GM12878 (cell line): ENCODE data around the gene MAN2A1. TPM values are rescaled to one million over a fixed set of nuclear protein-coding genes. Genes with fewer than 3 reads are reported as not detected.

ENCODE experiments used
- ATAC-seq: fragments of 200-7000 bp; cut with Tn5 transposase; 3 replicates; pipeline ENCODE4 v1.9.1; 2020; ENCODE audit warnings: mild to moderate bottlenecking, moderate library complexity
- BruUV-seq: library from RNA; stranded (reverse); fragments of 400-500 nt; replicated peaks from 2 replicates; lab custom pipeline; 2021; lab: Mats Ljungman, UMichigan
- CTCF ChIA-PET: fragments of 300-600 bp; sonication (Branson Sonifier 250); formaldehyde crosslinking; extraction: SDS; loops from one replicate; lab custom pipeline; 2021; ENCODE audit warnings: inconsistent platforms; lab: Yijun Ruan, JAX
- POLR2A ChIA-PET: fragments of 350-600 bp; formaldehyde crosslinking; extraction: SDS; loops from one replicate; lab custom pipeline; 2021; ENCODE audit warnings: inconsistent platforms; lab: Charles Lee
- RAD21 ChIA-PET: fragments of 300-600 bp; sonication (Branson Sonifier 250); formaldehyde crosslinking; loops from one replicate; lab custom pipeline; 2023; ENCODE audit warnings: antibody characterized with exemption; ENCODE audit not compliant: unreplicated experiment; lab: Charles Lee
- SMC1A ChIA-PET: fragments of 300-600 bp; sonication (Branson Sonifier 250); formaldehyde crosslinking; loops from one replicate; lab custom pipeline; 2023; ENCODE audit not compliant: unreplicated experiment, uncharacterized antibody; lab: Charles Lee
- DNase-seq: peaks from one replicate; pipeline ENCODE4 v3.0.0-alpha.2; 2011; ENCODE audit warnings: low read depth, low spot score
- FAIRE-seq: peaks from 3 replicates; lab custom pipeline; 2011; peaks lifted over from hg19 to GRCh38; lab: Jason Lieb, UNC
- H2AFZ ChIP-seq: 2 replicates; pipeline ENCODE4 v1.6.0; 2011; ENCODE audit warnings: low read depth, low read length, control low read depth; ENCODE audit not compliant: control insufficient read depth
- H3K27ac ChIP-seq: 2 replicates; pipeline ENCODE4 v1.5.1; 2011; ENCODE audit warnings: control low read depth; ENCODE audit not compliant: control insufficient read depth, insufficient read depth
- H3K27me3 ChIP-seq, 2 experiments: replicated peaks in 1 of 2; 2 replicates each; pipeline versions ENCODE4 v1.6.0 to v1.6.1; 2011; ENCODE audit warnings: low read length in 1 of 2; ENCODE audit not compliant: control insufficient read depth in 2 of 2, insufficient read depth in 2 of 2
- H3K36me3 ChIP-seq, 2 experiments: 2 replicates each; pipeline ENCODE4 v1.5.1; 2011; ENCODE audit warnings: low read length in 1 of 2; ENCODE audit not compliant: control insufficient read depth in 2 of 2, insufficient read depth in 2 of 2
- H3K4me1 ChIP-seq: 2 replicates; pipeline ENCODE4 v1.6.1; 2011; ENCODE audit warnings: mild to moderate bottlenecking, low read length, moderate library complexity, mixed read lengths; ENCODE audit not compliant: control insufficient read depth, insufficient read depth
- H3K4me2 ChIP-seq: 2 replicates; pipeline ENCODE4 v1.6.0; 2011; ENCODE audit warnings: control low read depth; ENCODE audit not compliant: control insufficient read depth, insufficient read depth
- H3K4me3 ChIP-seq: fragments of 200-600 bp; sonication (generic); 2 replicates; pipeline ENCODE4 v1.5.1; 2016
- H3K79me2 ChIP-seq: 2 replicates; pipeline ENCODE4 v1.6.0; 2011; ENCODE audit warnings: low read length; ENCODE audit not compliant: control insufficient read depth, insufficient read depth
- H3K9ac ChIP-seq: 2 replicates; pipeline ENCODE4 v1.8.0; 2011; ENCODE audit warnings: low read length, control low read depth, mixed read lengths; ENCODE audit not compliant: control insufficient read depth, insufficient read depth
- H3K9me3 ChIP-seq: replicated peaks from 3 replicates; pipeline ENCODE4 v1.5.1; 2011; ENCODE audit warnings: mild to moderate bottlenecking, low read length; ENCODE audit not compliant: control insufficient read depth, insufficient read depth
- H4K20me1 ChIP-seq: 2 replicates; pipeline ENCODE4 v1.6.0; 2011; ENCODE audit not compliant: control insufficient read depth, insufficient read depth
- CREB1 ChIP-seq: IDR thresholded peaks from 2 replicates; pipeline ENCODE4 v1.6.1; 2012; ENCODE audit warnings: low read depth, mild to moderate bottlenecking, inconsistent platforms
- EZH2 ChIP-seq: IDR thresholded peaks from 2 replicates; pipeline ENCODE4 v1.6.1; 2012; ENCODE audit warnings: low read depth, mild to moderate bottlenecking, control low read depth, inconsistent platforms, low read length, borderline replicate concordance; ENCODE audit not compliant: control insufficient read depth
- MXI1 ChIP-seq: fragments of 150-350 bp; IDR thresholded peaks from 2 replicates; pipeline ENCODE4 v1.6.1; 2011; ENCODE audit warnings: low read depth, mild to moderate bottlenecking, inconsistent platforms, low read length, improper control_type of control experiment
- RUNX3 ChIP-seq: IDR thresholded peaks from 2 replicates; pipeline ENCODE4 v1.6.1; 2012; ENCODE audit warnings: low read length, inconsistent platforms
- SPI1 ChIP-seq: IDR thresholded peaks from 2 replicates; pipeline ENCODE4 v1.6.1; 2011; ENCODE audit warnings: low read depth, mild to moderate bottlenecking, low read length, moderate library complexity, borderline replicate concordance; ENCODE audit not compliant: insufficient read depth
- ZBTB40 ChIP-seq: fragments of 450-650 bp; IDR thresholded peaks from 2 replicates; pipeline ENCODE4 v1.6.1; 2016; ENCODE audit warnings: mild to moderate bottlenecking, moderate library complexity, borderline replicate concordance
- WGBS: methylation state at CpG from one replicate; pipeline ENCODE4 v1.1.6; 2016; ENCODE audit warnings: low lambda C conversion rate; ENCODE audit not compliant: insufficient replicate concordance, insufficient coverage; ENCODE audit errors: missing lambda C conversion rate; 5-methylcytosine and 5-hydroxymethylcytosine counted together
- in situ Hi-C: fragments of 300-500 bp; cut with MboI; formaldehyde crosslinking; loops from 9 replicates; pipeline ENCODE4 v1.14.3; 2018; ENCODE audit warnings: mixed read lengths
- intact Hi-C: fragments of 100-400 bp; cut with micrococcal nuclease; formaldehyde crosslinking; loops from one replicate; pipeline ENCODE4 v1.14.2; 2022; ENCODE audit not compliant: unreplicated experiment
- polyA plus RNA-seq, 11 experiments: library from polyadenylated mRNA; depleted of rRNA in 4 of 11; unstranded in 6 of 11; stranded (reverse) in 5 of 11; fragments of >200 nt; fragmentation: Nextera tagmentation in 4 of 11; fragmentation: Illumina TruSeq in 1 of 11; extraction: Ambion mirVana in 4 of 11; extraction: Trizol in 1 of 11; gene quantifications; 1 replicate in 1 of 11; 2 replicates in 10 of 11; pipeline versions ENCODE4 v1.2.1 to v1.2.3, GENCODE V29; 2011 to 2016; ENCODE audit warnings: inconsistent platforms in 2 of 11, missing spikeins in 2 of 11, low read depth in 1 of 11
- total RNA-seq, 4 experiments: library from RNA; depleted of rRNA in 3 of 4; stranded (reverse); fragments of >200 nt in 3 of 4; fragmentation: Illumina TruSeq in 1 of 4; extraction: Trizol in 1 of 4; gene quantifications; 2 replicates each; pipeline versions ENCODE4 v1.2.1 to v1.2.3, GENCODE V29; 2013 to 2021
- TF ChIP-seq, protein P1 (sequence below): fragments of 150-350 bp; IDR thresholded peaks from 2 replicates; pipeline ENCODE4 v1.6.1; 2014; ENCODE audit warnings: mild to moderate bottlenecking, low read depth, low read length

The MAN2A1 gene
- total and polyA plus RNA-seq, 10 of the 15 experiments (the other 5 are each of a cell fraction or from before 2014, with no cell fraction given), result 4.2 to 27.9 (median 10.5) TPM

DNA sequence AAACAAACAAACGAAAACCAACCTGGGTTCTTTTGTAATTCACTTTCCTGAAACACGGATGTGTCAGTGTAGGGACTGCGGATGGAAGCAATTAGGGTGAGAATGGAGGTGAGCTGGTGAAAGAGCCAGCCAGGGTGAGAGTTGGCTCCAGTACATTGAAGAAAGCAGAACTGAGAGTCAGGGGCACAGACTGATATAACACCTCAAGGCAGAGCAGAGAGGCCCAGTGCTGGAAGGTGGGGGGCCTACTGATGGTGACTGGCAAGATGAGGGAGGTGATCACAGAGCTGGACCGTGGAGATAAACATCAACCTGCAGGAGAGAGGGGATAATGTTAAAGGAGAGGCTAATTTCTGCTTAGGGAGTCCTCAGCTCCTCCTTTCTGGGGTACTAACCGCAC lies 221.1 kb downstream of the MAN2A1 start:
- DNase-seq (no peak), FAIRE-seq (no peak), ATAC-seq (peak; percentile 85)
- ChIA-PET RAD21 (no interaction called here), CTCF (no interaction called here), SMC1A (no interaction called here), POLR2A (no interaction called here)
- no peak overlapping the region for H3K9ac ChIP-seq
- H3K27ac ChIP-seq, result no peak overlapping the region
- no peak for TF ChIP-seq RUNX3
- TF ChIP-seq SPI1, result peak; percentile 56; the same call in 1 of the 2 replicates
- H3K4me3 ChIP-seq, result no peak overlapping the region
- no TSS peak for BruUV-seq
- no peaks in the 10 kb centered on the region for H3K36me3 ChIP-seq
- H3K9me3 ChIP-seq, result no peaks in the 10 kb centered on the region
- no peaks in the 10 kb centered on the region for H3K79me2 ChIP-seq
- H3K4me1 ChIP-seq, result no peaks in the 10 kb centered on the region
- 55% methylated on average over 5 of the region's 5 CpGs for WGBS
- H4K20me1 ChIP-seq, result no peaks in the 10 kb centered on the region
- intact Hi-C loops, result no loop called here
- no peak overlapping the region for H3K4me2 ChIP-seq
- no peak overlapping the region for H2AFZ ChIP-seq
- in situ Hi-C loops, result no loop called here
- H3K27me3 ChIP-seq, result no peaks in the 10 kb centered on the region; a peak in 2 of 4 replicates

DNA sequence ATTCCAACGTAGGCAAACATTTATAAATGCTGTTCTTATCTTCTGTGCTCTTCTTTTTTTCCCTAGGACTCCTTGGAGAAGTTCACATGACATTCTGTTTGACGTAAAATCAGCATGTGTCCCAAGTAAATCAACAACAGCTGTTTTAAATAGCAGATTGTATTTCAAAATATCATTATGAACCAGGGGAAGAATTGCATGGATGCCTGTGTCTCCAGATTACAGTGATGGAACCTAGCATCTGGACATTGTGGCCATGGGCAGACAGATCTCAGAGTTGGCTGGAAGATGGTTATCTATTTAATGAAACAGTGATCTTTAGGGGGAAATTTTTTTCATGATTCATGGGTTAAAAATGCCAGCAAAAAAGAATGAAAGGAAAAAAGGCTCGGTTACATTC lies 222.0 kb downstream of the MAN2A1 start:
- intact Hi-C loops, result no loop called here
- Histone ChIP-seq H3K27ac (no peak overlapping the region), H2AFZ (no peak overlapping the region), H3K4me3 (no peak overlapping the region), H3K36me3 (no peaks in the 10 kb centered on the region), H3K9ac (no peak overlapping the region), H3K79me2 (no peaks in the 10 kb centered on the region), H3K27me3 (no peaks in the 10 kb centered on the region; a peak in 2 of 4 replicates), H3K4me2 (no peak overlapping the region), H3K4me1 (no peaks in the 10 kb centered on the region), H4K20me1 (no peaks in the 10 kb centered on the region), H3K9me3 (no peaks in the 10 kb centered on the region)
- 26% methylated on average over 3 of the region's 3 CpGs for WGBS
- ChIA-PET RAD21 (no interaction called here), SMC1A (no interaction called here), POLR2A (no interaction called here), CTCF (no interaction called here)
- no peak for FAIRE-seq
- in situ Hi-C loops, result no loop called here
- no TSS peak for BruUV-seq
- ATAC-seq, result no peak
- no peak for DNase-seq
- TF ChIP-seq CREB1 (no peak), EZH2 (no peak), ZBTB40 (no peak), MXI1 (no peak)
- TF ChIP-seq, protein P1, sequence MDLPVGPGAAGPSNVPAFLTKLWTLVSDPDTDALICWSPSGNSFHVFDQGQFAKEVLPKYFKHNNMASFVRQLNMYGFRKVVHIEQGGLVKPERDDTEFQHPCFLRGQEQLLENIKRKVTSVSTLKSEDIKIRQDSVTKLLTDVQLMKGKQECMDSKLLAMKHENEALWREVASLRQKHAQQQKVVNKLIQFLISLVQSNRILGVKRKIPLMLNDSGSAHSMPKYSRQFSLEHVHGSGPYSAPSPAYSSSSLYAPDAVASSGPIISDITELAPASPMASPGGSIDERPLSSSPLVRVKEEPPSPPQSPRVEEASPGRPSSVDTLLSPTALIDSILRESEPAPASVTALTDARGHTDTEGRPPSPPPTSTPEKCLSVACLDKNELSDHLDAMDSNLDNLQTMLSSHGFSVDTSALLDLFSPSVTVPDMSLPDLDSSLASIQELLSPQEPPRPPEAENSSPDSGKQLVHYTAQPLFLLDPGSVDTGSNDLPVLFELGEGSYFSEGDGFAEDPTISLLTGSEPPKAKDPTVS, result no peak
